ENCODE data around the gene HBE1. TPM values are rescaled to one million over a fixed set of nuclear protein-coding genes. Genes with fewer than 3 reads are reported as not detected.
"Not testable (repeated sequence)": the region's sequence is repeated elsewhere in the genome, so short reads cannot be mapped to it uniquely, and the experiment has no call there.

The HBE1 gene
- total RNA-seq, 2 donors from 2014 or later = not detected

GRCh38 chr11:5252192-5252918 is 17.4 kb downstream of the HBE1 start:
- H3K9me3 Mint-ChIP-seq = no peaks in the 10 kb centered on the region
- no peaks in the 10 kb centered on the region for H3K4me1 Mint-ChIP-seq
- H3K4me3 Mint-ChIP-seq = no peak overlapping the region
- H3K27me3 Mint-ChIP-seq = peaks cover 13% of the 10 kb centered on the region
- no peak overlapping the region for H3K27ac Mint-ChIP-seq
- no peaks in the 10 kb centered on the region for H3K36me3 Mint-ChIP-seq (ENCODE audit: low read depth)
- no peak for ATAC-seq (replicated peaks)

GRCh38 chr11:5251746-5252145 is 18.0 kb downstream of the HBE1 start:
- H3K36me3 Mint-ChIP-seq (ENCODE audit: low read depth) = no peaks in the 10 kb centered on the region
- no peak overlapping the region for H3K4me3 Mint-ChIP-seq
- no peak for ATAC-seq (replicated peaks)
- no peak overlapping the region for H3K27ac Mint-ChIP-seq
- H3K4me1 Mint-ChIP-seq = no peaks in the 10 kb centered on the region
- peaks cover 13% of the 10 kb centered on the region for H3K27me3 Mint-ChIP-seq
- H3K9me3 Mint-ChIP-seq = no peaks in the 10 kb centered on the region

DNA sequence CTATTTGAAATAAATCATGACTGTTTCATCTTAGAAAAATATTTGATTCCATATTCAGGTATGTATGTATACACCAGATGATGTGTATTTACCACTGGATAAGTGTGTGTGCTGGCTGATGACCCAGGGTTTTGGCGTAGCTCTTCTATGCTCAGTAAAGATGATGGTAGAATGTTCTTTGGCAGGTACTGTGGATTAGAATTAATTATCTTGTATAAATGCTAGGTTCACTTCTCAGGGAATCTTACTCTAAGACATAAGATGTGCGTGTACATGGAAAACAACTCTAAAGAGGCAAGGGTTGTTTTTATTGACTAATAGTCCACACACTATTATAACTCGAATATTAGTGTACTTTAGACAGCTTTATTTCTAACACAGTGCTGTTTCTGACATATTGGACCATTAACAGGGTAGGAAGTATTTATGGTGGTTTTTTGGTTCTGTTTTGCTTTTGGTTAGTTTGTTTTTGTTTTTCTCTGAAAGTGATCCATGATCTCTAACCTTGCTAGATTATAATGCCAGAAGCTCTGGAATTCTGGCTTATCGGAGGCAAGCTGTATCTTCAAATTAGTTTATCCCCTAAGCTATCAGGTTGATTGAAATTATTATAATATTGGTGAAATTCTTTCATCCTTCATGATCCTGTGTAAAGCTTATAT is 19.1 kb downstream of the HBE1 start:
- no peak for ATAC-seq (replicated peaks)
- no peaks in the 10 kb centered on the region for H3K36me3 Mint-ChIP-seq (ENCODE audit: low read depth)
- H3K27me3 Mint-ChIP-seq = peaks cover 10% of the 10 kb centered on the region
- H3K4me3 Mint-ChIP-seq = no peak overlapping the region
- no peaks in the 10 kb centered on the region for H3K9me3 Mint-ChIP-seq
- no peaks in the 10 kb centered on the region for H3K4me1 Mint-ChIP-seq
- no peak overlapping the region for H3K27ac Mint-ChIP-seq

GRCh38 chr11:5249807-5250396 is 19.8 kb downstream of the HBE1 start, which contains the start of gene HBG1:
Gene HBG1, minus strand, starts transcription at chr11:5249857. Its CDS starts 53 bp downstream, at chr11:5249804.
- H3K27ac Mint-ChIP-seq; H3K36me3 Mint-ChIP-seq (ENCODE audit: low read depth); H3K4me1 Mint-ChIP-seq; H3K9me3 Mint-ChIP-seq; H3K4me3 Mint-ChIP-seq; ATAC-seq (replicated peaks): not testable (repeated sequence)
- peaks cover 15% of the 10 kb centered on the region for H3K27me3 Mint-ChIP-seq

GRCh38 chr11:5248498-5248897 is 21.2 kb downstream of the HBE1 start:
- not testable (repeated sequence) for H3K36me3 Mint-ChIP-seq (ENCODE audit: low read depth); H3K4me3 Mint-ChIP-seq; ATAC-seq (replicated peaks); H3K27ac Mint-ChIP-seq; H3K4me1 Mint-ChIP-seq; H3K9me3 Mint-ChIP-seq
- peaks cover 19% of the 10 kb centered on the region for H3K27me3 Mint-ChIP-seq

GRCh38 chr11:5247472-5248192 is 22.1 kb downstream of the HBE1 start:
- no peak overlapping the region for H3K27ac Mint-ChIP-seq
- H3K4me3 Mint-ChIP-seq = no peak overlapping the region
- H3K27me3 Mint-ChIP-seq = peaks cover 16% of the 10 kb centered on the region
- no peaks in the 10 kb centered on the region for H3K9me3 Mint-ChIP-seq
- no peaks in the 10 kb centered on the region for H3K4me1 Mint-ChIP-seq
- ATAC-seq (replicated peaks) = no peak
- no peaks in the 10 kb centered on the region for H3K36me3 Mint-ChIP-seq (ENCODE audit: low read depth)

DNA sequence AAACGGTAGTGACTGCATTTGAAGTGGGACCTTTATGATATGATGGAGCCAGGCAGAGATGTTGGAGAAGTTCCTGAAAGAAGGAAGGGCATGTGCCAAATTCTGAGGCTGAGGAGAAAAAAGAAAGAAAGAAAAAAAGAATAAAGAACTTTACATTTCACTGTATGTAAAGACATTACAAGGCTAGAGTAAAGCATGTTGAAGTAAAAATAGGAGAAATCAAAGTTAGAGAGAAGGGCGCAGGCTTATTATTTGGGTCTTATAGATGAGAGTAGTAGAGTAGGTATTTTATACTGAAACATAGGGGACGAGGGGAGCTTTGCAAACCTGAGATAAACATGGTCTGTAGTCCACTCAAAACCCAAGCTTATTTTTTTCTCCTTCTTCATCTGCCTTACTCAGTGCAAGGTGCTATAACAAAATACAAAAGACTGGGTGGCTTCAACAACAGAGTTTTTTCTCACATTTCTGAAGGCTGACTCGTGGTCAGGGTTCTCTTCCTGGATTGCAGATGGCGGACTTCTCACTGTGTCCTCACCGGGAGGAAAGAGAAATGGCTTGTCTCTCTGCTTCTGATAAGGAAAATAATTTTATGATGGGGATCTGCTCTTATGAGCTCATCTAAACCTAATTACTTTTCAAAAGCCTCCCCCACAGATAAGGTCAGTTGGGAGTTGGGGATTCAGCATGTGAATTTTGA is 22.8 kb downstream of the HBE1 start:
- H3K9me3 Mint-ChIP-seq = no peaks in the 10 kb centered on the region
- H3K4me3 Mint-ChIP-seq = no peak overlapping the region
- ATAC-seq (replicated peaks) = no peak
- H3K27ac Mint-ChIP-seq = no peak overlapping the region
- H3K36me3 Mint-ChIP-seq (ENCODE audit: low read depth) = no peaks in the 10 kb centered on the region
- H3K4me1 Mint-ChIP-seq = no peaks in the 10 kb centered on the region
- H3K27me3 Mint-ChIP-seq = peaks cover 19% of the 10 kb centered on the region

DNA sequence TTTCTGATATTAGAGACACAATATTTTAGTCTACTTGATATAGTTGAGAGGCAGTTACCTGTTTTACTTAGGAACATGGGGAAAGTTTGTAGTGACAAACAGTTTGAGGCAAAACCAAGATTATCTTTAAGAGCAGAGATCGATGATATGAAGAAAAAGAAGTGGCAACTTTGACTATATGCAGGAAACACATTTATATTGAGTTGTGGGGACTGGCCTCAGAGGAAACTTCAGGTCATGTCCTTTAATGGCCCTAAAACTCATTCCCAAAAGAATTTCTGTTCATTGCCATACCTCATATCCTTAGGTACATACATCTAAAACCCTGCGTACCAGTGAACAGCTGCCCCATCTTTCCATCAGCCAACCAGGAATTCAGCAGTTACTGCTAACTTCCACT is 24.6 kb downstream of the HBE1 start:
- no peak overlapping the region for H3K27ac Mint-ChIP-seq
- no peak for ATAC-seq (replicated peaks)
- peaks cover 15% of the 10 kb centered on the region for H3K27me3 Mint-ChIP-seq
- no peaks in the 10 kb centered on the region for H3K4me1 Mint-ChIP-seq
- H3K36me3 Mint-ChIP-seq (ENCODE audit: low read depth) = no peaks in the 10 kb centered on the region
- H3K4me3 Mint-ChIP-seq = no peak overlapping the region
- H3K9me3 Mint-ChIP-seq = no peaks in the 10 kb centered on the region

DNA sequence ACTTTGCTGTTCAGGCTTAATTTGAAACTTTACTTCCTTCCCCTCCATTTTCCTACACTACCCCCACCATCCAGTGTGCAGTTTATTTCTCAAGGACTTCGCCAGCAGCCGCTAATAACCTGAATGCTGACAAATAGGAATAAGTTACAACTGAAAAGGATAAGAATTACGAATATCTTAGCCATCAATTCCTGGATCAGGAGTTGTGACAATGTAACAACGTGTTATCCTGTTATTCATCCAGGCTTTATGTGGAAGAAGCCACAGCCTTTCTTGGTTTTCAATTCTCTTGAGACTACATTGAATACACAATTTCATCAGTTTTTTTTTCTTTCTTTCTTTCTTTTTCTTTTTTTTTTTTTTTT is 25.9 kb downstream of the HBE1 start:
- no peak for ATAC-seq (replicated peaks)
- Mint-ChIP-seq H3K27ac (no peak overlapping the region), H3K4me1 (no peaks in the 10 kb centered on the region)

GRCh38 chr11:5242933-5243815 is 26.6 kb downstream of the HBE1 start:
- no peaks in the 10 kb centered on the region for H3K36me3 Mint-ChIP-seq (ENCODE audit: low read depth)
- H3K9me3 Mint-ChIP-seq = no peaks in the 10 kb centered on the region
- H3K27me3 Mint-ChIP-seq = peaks cover 13% of the 10 kb centered on the region
- no peak for ATAC-seq (replicated peaks)
- no peaks in the 10 kb centered on the region for H3K4me1 Mint-ChIP-seq
- H3K27ac Mint-ChIP-seq = no peak overlapping the region
- no peak overlapping the region for H3K4me3 Mint-ChIP-seq

More for the DNA sequence above, 25.9 kb downstream of the HBE1 start:
- no peak overlapping the region for H3K4me3 Mint-ChIP-seq
- no peaks in the 10 kb centered on the region for H3K9me3 Mint-ChIP-seq
- peaks cover 13% of the 10 kb centered on the region for H3K27me3 Mint-ChIP-seq
- no peaks in the 10 kb centered on the region for H3K36me3 Mint-ChIP-seq (ENCODE audit: low read depth)

- no peak for ATAC-seq (replicated peaks)
- no peaks in the 10 kb centered on the region for H3K9me3 Mint-ChIP-seq
- no peaks in the 10 kb centered on the region for H3K4me1 Mint-ChIP-seq
- no peak overlapping the region for H3K27ac Mint-ChIP-seq
- no peak overlapping the region for H3K4me3 Mint-ChIP-seq
- H3K27me3 Mint-ChIP-seq = peaks cover 13% of the 10 kb centered on the region
- no peaks in the 10 kb centered on the region for H3K36me3 Mint-ChIP-seq (ENCODE audit: low read depth)
Measured at GRCh38 chr11:5242208-5242607, 27.5 kb downstream of the HBE1 start.

DNA sequence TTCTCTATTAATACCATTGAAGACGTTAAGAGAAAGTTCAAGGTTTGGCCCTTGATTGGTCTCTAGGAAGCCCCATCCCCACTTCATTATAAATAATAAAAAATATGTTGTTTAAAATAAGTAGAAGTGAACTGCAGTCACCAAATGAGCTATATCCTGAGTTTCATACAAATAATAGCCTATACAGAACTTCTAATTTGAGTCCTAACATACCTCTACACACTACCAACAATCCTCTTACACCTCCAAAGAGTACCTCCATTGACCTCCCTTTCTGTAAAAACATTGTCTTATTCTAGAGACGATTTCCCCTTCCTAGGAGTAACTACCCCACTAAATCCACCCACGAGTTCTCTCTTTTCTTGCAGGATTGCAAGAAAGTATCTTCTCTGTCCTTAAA is 28.3 kb downstream of the HBE1 start:
- Mint-ChIP-seq H3K4me1 (no peaks in the 10 kb centered on the region), H3K27me3 (peaks cover 13% of the 10 kb centered on the region), H3K36me3 (ENCODE audit: low read depth) (no peaks in the 10 kb centered on the region), H3K27ac (no peak overlapping the region), H3K9me3 (no peaks in the 10 kb centered on the region), H3K4me3 (no peak overlapping the region)
- ATAC-seq (replicated peaks) = no peak

DNA sequence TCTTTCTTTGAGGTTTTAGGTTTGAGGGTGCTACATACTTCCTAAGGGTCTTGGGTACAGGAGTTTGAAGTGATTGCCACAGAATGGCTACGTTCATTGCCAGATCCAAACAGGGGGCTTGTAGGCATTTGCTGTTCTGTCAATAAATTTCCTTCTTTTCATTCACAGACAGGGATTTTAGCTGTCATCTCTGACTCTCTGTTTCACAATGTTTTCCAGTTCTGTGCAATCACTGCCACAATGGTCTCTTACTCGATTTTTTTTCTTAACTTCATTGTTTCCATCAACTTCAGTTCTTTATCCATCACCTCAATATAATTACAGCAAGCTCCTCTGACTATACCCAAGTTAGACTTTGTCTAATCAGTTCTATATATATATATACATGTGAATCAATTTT is 29.3 kb downstream of the HBE1 start:
- no peaks in the 10 kb centered on the region for H3K9me3 Mint-ChIP-seq
- ATAC-seq (replicated peaks) = no peak
- no peak overlapping the region for H3K27ac Mint-ChIP-seq
- no peak overlapping the region for H3K4me3 Mint-ChIP-seq
- no peaks in the 10 kb centered on the region for H3K4me1 Mint-ChIP-seq
- H3K27me3 Mint-ChIP-seq = peaks cover 14% of the 10 kb centered on the region
- H3K36me3 Mint-ChIP-seq (ENCODE audit: low read depth) = no peaks in the 10 kb centered on the region

Data from activated T-helper 17 cell treated with anti-CD3 and anti-CD28 coated beads, Interleukin-2, amount 50 U/mL, for 72 hours (primary cell).